Esophagus muscularis mucosa (tissue), 3 donors: Measurements from ENCODE around the gene NUDCD2.

Source experiments
- CTCF ChIP-seq, 3 experiments: fragments of 200-600 bp in 2 of 3; fragments of 450-650 bp in 1 of 3; sonication (generic) in 2 of 3; IDR thresholded peaks; one replicate each; pipeline ENCODE4 v1.5.1; 2017 to 2019; ENCODE audit warnings: antibody characterized with exemption in 3 of 3, mild to moderate bottlenecking in 2 of 3, moderate library complexity in 1 of 3
- POLR2AphosphoS5 ChIP-seq, 2 donors: sonication (generic); formaldehyde crosslinking; IDR thresholded peaks; one replicate each; pipeline ENCODE4 v1.6.1; 2017; ENCODE audit warnings: antibody characterized with exemption in 2 of 2

GRCh38 chr5:163475411-163475810 lies 15.5 kb upstream of the NUDCD2 start:
- TF ChIP-seq POLR2AphosphoS5 (IDR thresholded peaks at IDR 0.05) (no peak), CTCF (IDR thresholded peaks at IDR 0.05) (no peak)
